M059J (cell line): ENCODE data around the gene VGLL3. TPM values are rescaled to one million over a fixed set of nuclear protein-coding genes. Genes with fewer than 3 reads are reported as not detected.
A peak's percentile ranks its signal among the peaks of the same experiment; 100 is the strongest.
"Not testable (repeated sequence)": the region's sequence is repeated elsewhere in the genome, so short reads cannot be mapped to it uniquely, and the experiment has no call there.

Experiments used
- DNase-seq: peaks from one replicate; pipeline ENCODE4 v3.0.0-alpha.2; 2012; ENCODE audit warnings: low read depth
- total RNA-seq: library from RNA; depleted of rRNA; stranded (reverse); fragments of >200 nt; shearing (Covaris generic); gene quantifications from 2 replicates; pipeline ENCODE4 v1.2.3, GENCODE V29; 2014

Gene VGLL3
- total RNA-seq, 1 experiment from 2014 or later: 17.5 TPM

DNA sequence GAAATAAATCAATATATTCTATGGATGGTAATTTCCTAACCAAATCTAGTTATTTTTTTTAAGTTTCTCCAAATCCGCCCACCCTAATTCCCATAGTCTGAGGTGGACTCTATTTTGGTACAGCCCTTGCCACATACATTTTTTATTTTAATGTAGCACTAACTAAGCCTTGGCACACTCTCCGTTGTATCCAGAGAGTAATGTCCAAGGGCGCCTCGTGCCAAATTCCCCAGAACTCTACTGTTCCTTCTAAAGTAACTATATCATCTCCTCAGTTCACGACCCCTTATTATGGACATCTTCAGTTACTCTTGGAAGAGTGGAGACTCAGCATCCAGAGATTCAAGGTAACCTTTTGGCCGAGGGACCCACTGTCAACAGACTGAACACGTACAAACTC, 1.3 kb downstream of the VGLL3 start:
- no peak for DNase-seq

DNA sequence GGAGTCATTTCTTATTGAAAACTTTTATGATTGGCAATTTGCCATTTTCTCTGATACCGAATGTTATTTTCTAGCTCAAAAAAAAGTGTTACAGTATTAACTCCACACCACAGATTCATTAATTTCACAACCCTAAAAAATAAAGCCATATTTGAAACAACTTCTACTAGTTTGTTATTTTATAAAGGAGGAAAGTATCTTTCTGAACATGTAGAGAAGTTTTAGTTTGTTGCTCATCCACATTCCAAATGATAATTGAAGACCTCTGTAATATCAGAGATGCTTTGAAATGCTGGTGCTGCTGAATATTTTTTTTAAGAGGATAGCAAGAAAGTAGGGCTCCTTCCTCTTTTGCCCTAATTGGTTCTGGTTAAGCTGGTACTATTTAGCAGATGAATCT, 1.9 kb downstream of the VGLL3 start:
- no peak for DNase-seq

DNA sequence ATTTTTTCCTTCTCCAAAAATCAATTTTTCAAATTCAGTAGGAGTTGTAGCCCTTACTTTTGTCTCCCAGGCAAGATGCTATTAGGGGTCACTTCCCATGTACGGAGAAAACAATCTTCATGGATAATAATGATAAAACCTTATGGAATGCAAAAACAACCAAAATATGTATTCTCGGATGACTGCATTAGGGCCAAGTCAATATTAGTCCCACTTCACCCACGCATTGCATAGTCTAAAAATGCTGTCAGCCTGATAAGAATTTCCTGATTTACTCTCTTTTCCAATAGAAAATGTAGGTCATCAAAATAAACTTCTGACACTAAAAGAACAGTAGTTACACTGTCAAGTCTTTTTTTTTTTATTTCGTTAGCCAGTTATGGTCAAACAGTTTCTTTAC, 2.7 kb downstream of the VGLL3 start:
- DNase-seq: no peak

DNA sequence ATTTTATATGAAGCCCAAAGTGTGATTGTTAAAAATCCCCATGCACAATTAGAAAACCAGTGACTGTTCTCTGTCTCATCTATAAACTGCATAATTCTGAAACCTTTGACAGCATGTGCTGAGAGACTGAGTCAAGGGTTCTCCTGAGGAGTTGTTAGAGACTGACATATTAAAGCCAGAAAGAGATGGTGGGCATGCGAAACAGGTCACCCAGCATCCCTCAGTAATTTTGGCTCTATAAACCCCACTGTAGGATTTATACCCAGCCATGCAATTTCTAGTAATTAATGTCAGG, 3.6 kb downstream of the VGLL3 start:
- DNase-seq: no peak

DNA sequence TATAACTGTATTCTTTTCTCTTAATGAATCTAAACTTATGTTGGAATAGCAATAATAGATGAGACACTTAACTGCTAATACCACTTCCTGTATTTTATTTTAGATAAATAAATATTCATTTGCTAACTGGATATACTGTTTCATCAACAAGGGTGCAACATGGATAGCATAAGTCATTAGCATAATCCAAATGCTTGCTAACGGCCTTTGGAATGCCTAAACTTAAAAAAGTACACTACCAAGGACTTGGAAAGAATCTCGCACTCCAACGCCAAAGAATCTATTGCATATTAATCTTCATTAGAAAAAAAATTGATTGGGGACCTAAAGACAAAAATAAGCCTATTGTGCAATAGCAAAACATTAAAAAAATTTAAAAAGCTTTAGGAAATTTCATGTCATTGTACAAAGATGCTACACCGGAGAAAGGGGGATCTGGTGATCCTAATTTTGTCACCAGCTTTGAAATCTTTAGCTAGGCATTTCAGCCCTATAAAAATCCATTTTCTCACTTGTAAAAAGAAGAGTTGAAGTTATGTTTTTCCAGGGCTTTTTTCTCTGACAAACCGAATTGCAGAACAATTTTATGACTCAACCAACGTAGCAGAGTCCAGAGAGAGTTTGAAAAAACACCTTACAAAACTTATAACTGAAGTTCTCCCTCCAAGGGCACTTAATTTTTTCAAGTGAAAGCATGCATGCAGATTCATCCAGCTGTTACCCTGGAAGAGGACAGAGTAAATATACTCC, 4.1 kb downstream of the VGLL3 start:
- DNase-seq: peak; percentile 56

DNA sequence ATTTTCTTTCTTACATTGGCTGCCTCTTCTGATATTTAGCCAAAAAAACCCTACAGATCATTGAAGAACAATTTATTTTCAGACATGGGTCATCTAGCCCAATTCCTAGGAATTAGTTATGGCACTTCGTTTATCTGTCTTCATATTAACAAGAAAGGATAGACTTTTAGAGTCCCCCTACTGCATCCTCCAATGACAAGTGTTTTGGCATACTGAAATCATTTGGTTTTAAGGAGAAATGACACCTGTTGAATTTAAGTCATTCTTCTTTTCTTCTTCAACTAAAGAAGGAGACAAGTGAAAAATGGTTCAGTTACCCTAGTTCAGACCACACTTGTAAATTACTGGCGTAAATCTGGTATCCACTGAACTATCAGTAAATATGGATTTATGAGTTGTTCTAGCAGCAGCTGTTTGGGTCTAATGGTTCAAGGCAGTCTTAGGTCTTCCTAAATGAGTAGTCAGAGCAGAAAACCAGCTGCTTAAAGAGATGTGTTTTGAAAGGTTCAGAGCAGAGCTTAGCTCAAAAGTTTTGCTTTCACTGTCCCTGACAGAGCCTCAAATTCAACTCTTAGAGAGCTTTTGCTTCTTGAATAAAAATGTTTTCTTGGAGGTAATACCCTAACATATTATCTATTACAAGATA, 5.6 kb downstream of the VGLL3 start:
- no peak for DNase-seq

DNA sequence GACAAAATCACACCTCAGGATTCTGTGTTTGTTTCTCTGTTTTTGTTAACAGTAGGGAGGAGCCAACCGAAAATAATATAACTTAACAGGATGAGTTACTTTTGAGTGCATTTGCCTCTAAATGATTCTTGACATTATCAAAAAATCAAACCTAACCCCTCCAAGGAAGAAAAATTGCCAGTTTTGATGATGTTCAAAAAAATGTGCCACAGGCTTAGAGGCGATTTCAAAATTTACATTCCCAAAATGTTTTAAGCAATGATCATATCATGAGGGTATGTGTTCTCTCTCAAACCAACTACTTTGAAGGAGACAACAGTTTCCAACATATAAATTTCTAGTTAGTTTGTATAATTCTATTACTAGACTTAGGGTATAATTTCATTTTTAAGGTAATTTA, 6.7 kb downstream of the VGLL3 start:
- DNase-seq: no peak

DNA sequence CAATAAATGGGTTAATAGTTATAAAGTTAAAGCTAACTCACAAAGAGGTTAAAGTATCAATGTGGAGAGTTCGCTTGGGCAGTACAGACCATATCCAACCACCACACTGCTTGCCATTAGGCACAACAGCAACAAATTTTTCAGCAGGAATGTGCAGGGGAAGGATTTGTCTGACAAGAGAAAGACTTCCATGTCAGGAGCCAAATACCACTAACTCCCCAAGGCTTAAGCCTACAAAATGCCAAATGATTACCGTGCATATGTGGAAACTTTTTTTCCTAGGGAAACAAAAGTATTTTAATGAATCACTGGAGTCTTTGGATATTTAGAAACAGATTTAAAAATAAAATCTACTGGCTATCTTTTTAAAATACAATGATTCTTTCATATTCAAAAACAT, 8.1 kb downstream of the VGLL3 start:
- DNase-seq: peak; percentile 63

DNA sequence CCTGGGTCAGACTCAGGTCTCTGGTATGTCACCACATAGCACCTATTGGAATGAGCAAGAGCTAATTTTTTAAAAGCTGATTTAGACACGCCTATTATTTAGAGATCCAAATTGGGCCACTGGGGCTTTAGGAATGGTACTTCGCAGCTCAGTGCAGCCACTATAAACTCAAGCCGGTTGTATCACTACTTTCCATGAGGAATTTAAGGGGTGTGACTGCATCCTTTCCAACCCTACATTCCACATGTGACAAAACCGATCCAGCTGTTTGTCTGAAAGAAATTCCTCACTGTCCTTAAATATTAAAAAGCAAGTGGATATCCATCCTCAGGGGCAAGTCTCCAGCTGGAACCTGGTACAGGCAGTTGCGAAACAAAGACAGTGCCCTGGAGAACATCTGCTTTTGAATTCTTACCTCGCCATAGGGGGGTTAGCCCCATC, 12.8 kb downstream of the VGLL3 start:
- DNase-seq: no peak

DNA sequence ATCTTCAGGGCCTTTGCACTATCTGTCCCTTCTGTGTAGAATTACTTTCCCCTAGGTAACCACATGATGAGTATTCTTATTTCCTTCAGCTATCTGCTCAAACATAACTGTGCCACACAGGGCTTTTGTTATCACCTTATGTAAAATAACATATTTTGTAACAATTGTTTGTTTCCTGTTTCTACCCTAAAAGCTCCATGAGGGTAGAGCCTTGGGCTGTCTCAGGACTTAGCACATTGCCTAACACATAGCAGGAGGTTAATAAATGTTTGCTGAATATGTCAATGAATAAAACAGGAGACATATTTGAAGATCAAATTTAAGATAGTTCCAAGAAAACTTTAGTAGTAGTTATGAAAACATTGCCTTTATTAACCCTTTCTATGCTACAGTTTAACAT, 14.7 kb downstream of the VGLL3 start:
- no peak for DNase-seq

DNA sequence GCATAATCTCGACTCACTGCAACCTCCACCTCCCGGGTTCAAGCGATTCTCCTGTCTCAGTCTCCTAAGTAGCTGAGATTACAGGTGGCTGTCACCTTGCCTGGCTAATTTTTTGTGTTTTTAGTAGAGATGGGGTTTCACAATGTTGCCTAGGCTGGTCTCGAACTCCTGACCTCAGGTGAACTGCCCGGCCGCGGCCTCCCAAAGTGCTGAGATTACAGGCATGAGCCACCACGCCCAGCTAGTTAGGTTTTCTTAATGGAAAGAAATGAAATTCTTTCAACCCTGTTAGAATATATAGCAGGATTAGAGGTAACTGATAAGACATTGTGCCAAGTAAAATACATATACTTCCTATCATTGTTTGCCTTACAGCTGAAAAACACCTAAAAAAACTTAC, 16.8 kb downstream of the VGLL3 start:
- DNase-seq: not testable (repeated sequence)

DNA sequence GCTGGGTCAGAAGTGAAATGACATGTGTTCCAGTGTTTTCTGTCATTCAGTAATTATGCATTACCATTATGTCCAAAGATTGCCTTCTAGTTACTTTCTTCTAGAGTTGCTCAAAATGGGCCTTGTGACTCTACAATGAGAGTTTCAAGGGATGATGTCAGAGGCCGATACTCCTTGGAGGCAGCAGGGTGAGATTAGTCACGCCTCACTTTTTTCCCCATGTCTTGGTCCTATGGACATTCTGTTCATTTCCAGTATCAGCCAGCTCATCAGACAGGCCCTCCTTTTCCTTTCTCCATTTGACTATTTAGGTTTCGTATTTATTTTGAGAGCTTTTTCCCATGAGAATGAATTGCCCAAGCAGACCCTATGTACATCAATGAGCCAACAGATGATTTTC, 17.5 kb downstream of the VGLL3 start:
- peak; percentile 78 for DNase-seq

DNA sequence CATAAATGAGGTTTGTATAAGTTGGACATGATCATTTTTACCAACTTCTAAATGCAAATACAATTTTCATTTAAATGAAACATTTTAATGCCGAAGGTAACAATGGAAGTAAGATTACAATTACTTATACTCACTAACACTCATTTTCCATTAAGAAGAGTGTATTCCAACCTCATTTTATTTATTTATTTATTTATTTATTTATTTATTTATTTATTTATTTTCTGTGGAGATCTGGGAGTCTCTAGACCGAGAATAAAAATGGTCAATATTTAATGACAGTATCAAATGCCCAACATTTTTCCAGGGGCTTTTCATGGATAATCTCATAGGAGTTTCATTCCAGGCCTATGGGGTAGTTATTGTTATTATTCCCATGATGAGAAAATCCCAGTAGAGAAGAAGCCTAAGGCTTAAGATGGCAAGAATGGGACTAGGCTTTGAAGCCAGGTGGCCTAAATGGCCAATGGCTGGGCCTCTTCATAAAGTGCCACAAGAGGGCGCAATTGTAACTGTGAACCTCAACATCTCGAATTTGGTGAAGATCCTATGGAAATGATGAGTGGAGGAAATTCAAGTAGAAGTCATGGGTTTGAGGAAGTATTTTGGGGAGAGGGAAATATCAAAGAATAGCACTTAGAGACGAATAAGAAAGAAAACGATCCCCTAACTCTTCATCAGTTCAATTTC, 21.3 kb downstream of the VGLL3 start:
- no peak for DNase-seq

DNA sequence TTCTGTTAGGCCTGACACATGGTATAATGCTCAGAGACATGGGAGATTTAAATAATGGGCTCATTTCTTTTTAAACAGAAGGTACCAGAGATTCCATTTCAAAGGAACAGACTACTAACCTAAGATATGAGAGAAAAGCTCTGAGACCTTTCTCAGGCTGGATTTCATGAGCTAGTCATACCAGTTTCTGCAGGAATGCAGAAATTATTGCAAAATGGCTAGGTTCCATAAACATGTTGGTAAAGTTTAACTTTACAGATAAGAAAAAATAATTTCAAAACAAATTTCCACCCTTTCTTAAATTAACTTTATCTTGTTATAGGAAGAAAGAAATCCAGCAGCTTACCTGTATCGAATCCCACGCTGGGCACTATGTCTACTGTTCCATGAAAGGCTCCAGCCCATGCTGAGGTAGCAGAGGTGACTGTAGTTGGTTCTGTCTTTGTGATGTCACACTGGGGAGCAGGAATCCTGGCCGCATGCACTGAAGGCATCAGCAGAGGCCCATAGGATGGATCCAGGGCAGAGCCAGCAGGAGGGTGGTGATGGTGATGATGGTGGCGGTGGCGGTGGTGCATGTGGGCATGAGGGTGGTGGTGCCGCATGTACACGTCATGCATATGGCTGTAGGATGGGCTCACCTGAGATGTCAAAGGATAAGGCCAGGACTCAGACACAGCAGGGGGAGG, 22.6 kb downstream of the VGLL3 start:
- DNase-seq: no peak

DNA sequence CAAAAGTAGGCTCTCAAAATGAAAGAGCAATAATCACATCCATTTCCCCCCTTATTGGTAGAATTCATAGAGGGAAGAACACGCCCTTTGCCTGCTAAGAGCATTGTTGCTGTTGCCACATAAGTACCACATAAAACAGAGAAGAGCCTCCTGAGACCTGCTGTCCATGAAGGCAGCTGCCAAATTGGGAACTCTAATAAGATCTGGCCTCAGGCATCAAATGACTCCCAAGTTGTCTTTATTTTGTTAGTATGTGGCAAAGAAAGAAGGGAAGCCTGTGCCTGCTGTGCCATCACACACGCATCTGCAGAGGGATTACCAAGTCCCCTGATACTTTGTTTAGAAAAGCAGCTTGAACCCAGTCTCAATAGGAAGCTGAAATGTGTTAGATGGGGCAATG, 23.9 kb downstream of the VGLL3 start:
- no peak for DNase-seq

DNA sequence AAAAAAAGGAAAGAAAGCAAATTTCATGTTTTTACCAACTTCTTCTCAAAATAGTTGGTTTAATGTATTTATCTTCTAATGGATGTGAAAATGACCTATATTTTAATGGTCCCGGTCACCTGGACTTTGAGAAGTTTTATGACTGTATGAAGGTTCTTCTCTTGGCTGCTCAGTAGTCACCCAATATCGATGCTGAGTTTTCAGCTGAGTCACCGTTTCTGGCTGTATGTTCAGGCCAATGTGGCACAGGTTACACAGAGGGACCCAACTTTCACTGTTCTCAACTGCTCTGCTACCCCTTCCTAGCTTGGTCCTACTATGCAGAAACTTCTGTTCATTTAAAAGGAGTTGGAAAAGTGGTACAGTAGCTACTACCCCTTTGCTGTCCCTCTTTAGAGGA, 25.8 kb downstream of the VGLL3 start:
- DNase-seq: peak; percentile 27

DNA sequence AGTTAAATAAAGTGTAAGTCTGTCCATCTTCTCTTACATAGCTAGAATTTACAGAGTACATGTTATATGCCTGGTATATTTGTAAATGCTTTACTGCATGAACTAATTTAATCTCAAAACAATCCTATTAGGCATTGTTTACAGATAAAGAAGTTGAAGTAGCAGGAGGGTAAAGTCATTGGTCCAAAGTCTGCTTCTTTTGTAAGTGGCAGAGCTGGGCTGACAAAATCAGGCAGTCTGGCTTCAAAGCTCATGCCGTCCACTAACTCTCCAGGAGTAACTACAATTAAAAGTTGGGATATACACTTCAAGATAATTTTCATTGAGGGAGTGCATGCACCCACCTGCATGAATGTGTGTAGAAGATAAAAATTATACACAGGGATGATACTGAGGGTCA, 27.3 kb downstream of the VGLL3 start:
- no peak for DNase-seq

DNA sequence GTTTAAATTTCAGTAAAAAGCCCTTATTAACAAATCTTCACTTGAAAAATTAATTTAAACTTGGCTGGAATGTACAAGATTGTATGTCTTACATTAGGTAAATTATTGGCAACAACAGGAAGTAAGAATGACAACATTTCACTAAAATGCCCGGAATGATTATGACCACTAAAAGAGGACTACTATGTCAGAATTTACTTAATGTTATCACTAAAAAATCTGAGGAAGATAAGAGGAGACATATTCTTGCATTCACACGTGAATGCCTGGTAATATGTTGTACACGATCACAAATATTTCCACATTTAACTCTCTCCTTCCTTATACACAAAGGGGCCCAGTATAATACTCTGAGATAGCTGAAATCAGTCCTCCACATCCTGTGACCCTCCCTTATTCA, 29.7 kb downstream of the VGLL3 start:
- peak; percentile 42 for DNase-seq

DNA sequence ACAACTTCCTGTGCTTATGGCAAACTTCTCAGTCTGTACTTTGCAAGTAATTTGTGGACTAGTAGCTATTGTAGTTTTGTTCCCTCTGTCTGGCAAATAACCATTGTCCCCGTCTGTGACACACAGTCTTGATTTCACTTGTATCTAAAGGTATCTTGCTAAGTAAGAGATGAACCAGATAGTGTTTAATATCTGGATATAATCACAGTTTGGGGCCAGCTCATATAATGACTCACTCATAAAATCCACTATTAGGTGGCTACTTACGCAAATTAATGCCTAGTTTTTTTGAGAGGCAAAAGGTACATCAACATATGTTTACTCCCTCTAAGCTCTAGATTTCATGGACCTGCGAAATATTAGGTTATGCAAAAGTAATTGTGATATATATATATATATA, 30.4 kb downstream of the VGLL3 start:
- peak; percentile 52 for DNase-seq

DNA sequence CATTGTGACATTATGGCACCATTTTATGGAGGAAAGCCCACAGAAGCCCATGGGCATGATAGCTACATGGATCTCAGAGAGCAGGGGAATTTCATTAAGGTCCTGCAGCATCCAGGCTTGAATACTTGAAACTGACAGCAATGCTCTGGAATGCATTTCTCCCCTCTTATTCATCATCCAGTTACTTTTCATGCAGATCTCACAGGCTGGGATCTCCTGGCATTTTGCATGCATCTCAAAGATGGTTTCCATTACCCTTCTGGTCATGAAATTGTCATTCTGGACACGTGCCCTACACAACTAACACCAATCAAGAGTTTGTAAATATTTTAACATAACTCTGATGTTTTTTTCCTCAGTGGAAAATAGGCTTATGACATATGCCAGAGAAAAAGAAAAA, 32.4 kb downstream of the VGLL3 start:
- peak; percentile 74 for DNase-seq

DNA sequence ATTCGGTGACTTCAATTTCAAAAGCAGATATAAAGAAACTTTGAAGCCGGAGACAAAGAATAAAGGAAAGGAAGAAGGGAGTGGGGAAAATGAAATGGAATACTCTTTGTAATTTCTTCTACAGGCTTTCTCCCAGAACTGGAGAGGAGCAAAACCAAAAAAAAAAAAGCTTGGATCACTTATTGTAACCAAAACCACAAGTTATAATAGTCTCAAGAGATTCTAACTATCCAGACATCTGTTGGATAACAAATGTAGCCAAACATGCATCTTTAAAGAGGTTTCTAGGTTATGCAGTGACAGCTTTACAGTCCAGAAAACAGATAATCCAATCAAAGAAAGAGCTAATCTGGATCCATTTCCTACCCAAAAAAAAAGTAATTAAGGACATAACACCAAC, 36.2 kb downstream of the VGLL3 start:
- DNase-seq: peak; percentile 30

DNA sequence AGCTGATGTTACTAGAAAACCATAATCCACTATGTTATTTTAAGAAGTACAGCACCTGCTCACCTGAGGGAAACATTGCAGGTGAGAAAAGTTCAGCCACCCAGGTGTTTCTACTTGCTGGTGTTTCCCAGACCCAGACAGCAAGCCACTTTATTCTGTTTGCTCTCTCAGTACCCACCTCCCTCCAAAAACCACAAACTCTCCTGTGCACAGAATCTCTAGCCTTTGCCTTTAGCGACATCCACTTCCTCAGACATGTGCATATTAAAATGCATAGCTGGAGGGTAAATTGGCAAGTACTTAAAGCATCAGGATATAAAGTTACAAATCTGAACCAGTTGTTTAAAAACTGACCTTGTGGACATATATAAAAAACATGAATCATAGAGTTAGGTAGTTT, 36.7 kb downstream of the VGLL3 start:
- DNase-seq: peak; percentile 68

DNA sequence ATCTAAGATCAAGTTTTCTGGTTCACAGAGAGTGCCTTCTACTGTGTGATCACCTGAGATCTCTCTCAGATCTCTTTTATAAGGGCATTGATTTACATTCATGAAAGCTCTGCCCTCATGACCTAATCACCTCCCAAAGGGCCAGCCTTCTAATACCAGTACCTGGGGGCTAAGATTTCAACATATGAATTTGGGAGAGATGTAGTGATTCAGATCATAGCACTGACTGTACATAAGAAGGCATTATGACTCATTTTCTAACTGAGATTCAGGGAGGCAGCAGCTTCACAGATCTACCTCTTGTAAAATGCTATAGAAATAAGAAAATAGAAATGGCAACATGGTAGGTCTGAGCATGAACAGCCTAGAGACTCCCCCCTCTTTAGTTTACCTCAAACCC, 39.6 kb downstream of the VGLL3 start:
- peak; percentile 58 for DNase-seq
